Glutamatergic neuron (in vitro differentiated cells): ENCODE results near the gene ITCH. TPM values are rescaled to one million over a fixed set of nuclear protein-coding genes. Genes with fewer than 3 reads are reported as not detected.

Source experiments
- DNase-seq: peaks from one replicate; pipeline ENCODE4 v3.0.0; 2022
- H3K27ac Mint-ChIP-seq: one replicate; pipeline ENCODE4 v1.8.0; 2020; ENCODE audit warnings: mild to moderate bottlenecking, mixed read lengths, inconsistent platforms; ENCODE audit not compliant: unreplicated experiment
- H3K27me3 Mint-ChIP-seq: one replicate; pipeline ENCODE4 v1.8.0; 2020; ENCODE audit warnings: mild to moderate bottlenecking, moderate library complexity, mixed read lengths, inconsistent platforms; ENCODE audit not compliant: unreplicated experiment
- H3K36me3 Mint-ChIP-seq: one replicate; pipeline ENCODE4 v1.8.0; 2020; ENCODE audit warnings: mild to moderate bottlenecking, mixed read lengths, inconsistent platforms; ENCODE audit not compliant: unreplicated experiment
- H3K4me1 Mint-ChIP-seq: one replicate; pipeline ENCODE4 v1.8.0; 2020; ENCODE audit warnings: mild to moderate bottlenecking, low read depth, mixed read lengths, inconsistent platforms; ENCODE audit not compliant: unreplicated experiment
- H3K4me3 Mint-ChIP-seq: one replicate; pipeline ENCODE4 v1.8.0; 2020; ENCODE audit warnings: mild to moderate bottlenecking, mixed read lengths, inconsistent platforms; ENCODE audit not compliant: unreplicated experiment
- H3K9me3 Mint-ChIP-seq: one replicate; pipeline ENCODE4 v1.8.0; 2020; ENCODE audit warnings: mild to moderate bottlenecking, moderate library complexity, mixed read lengths, inconsistent platforms; ENCODE audit not compliant: unreplicated experiment
- CTCF ChIP-seq: fragments of 200-600 bp; sonication (generic); IDR thresholded peaks from one replicate; pipeline ENCODE4 v1.5.0; 2021; ENCODE audit not compliant: partially characterized antibody, unreplicated experiment
- total RNA-seq: library from RNA; stranded (reverse); fragmentation: NEBNext Ultra II Directional; extraction: Animal tissue kit (Norgen Biotek cat#: 25700); gene quantifications from one replicate; pipeline ENCODE4 v1.2.1, GENCODE V29; 2021; ENCODE audit not compliant: unreplicated experiment

The ITCH gene
- total RNA-seq, 1 donor from 2014 or later, result 59.4 TPM

- H3K9me3 Mint-ChIP-seq, result no peaks in the 10 kb centered on the region
- no peaks in the 10 kb centered on the region for H3K27me3 Mint-ChIP-seq
- DNase-seq, result no peak
- no peak overlapping the region for H3K27ac Mint-ChIP-seq
- no peak overlapping the region for H3K4me3 Mint-ChIP-seq
- TF ChIP-seq CTCF, result no peak
- H3K36me3 Mint-ChIP-seq, result no peaks in the 10 kb centered on the region
- H3K4me1 Mint-ChIP-seq, result peaks cover 2% of the 10 kb centered on the region
Observed at GRCh38 chr20:34385464-34385863, 22.4 kb downstream of the ITCH start.

GRCh38 chr20:34388000-34388399 is 24.9 kb downstream of the ITCH start:
- Mint-ChIP-seq H3K36me3 (no peaks in the 10 kb centered on the region), H3K27me3 (no peaks in the 10 kb centered on the region), H3K9me3 (peaks cover 1% of the 10 kb centered on the region), H3K4me1 (peaks cover 2% of the 10 kb centered on the region), H3K27ac (peak overlapping the region; percentile 26), H3K4me3 (no peak overlapping the region)
- DNase-seq, result no peak
- TF ChIP-seq CTCF, result no peak

GRCh38 chr20:34388678-34389077 is 25.6 kb downstream of the ITCH start:
- no peaks in the 10 kb centered on the region for H3K36me3 Mint-ChIP-seq
- peaks cover 2% of the 10 kb centered on the region for H3K4me1 Mint-ChIP-seq
- H3K27ac Mint-ChIP-seq, result peak overlapping the region; percentile 26
- no peak for DNase-seq
- H3K9me3 Mint-ChIP-seq, result peaks cover 1% of the 10 kb centered on the region
- no peaks in the 10 kb centered on the region for H3K27me3 Mint-ChIP-seq
- H3K4me3 Mint-ChIP-seq, result no peak overlapping the region
- no peak for TF ChIP-seq CTCF

- Mint-ChIP-seq H3K9me3 (peaks cover 1% of the 10 kb centered on the region), H3K27ac (no peak overlapping the region), H3K36me3 (no peaks in the 10 kb centered on the region), H3K4me1 (peaks cover 2% of the 10 kb centered on the region), H3K27me3 (no peaks in the 10 kb centered on the region), H3K4me3 (no peak overlapping the region)
- no peak for DNase-seq
- no peak for TF ChIP-seq CTCF
Observed at GRCh38 chr20:34389206-34389953, 26.3 kb downstream of the ITCH start.

GRCh38 chr20:34389954-34390555 is 27.0 kb downstream of the ITCH start:
- DNase-seq, result no peak
- no peak for TF ChIP-seq CTCF
- peaks cover 2% of the 10 kb centered on the region for H3K4me1 Mint-ChIP-seq
- H3K27ac Mint-ChIP-seq, result no peak overlapping the region
- peaks cover 1% of the 10 kb centered on the region for H3K9me3 Mint-ChIP-seq
- H3K4me3 Mint-ChIP-seq, result no peak overlapping the region
- H3K27me3 Mint-ChIP-seq, result no peaks in the 10 kb centered on the region
- H3K36me3 Mint-ChIP-seq, result no peaks in the 10 kb centered on the region
